GM13977 (cell line): Measurements from ENCODE around the gene TECPR2.

ENCODE experiments used
- DNase-seq: peaks from one replicate; pipeline ENCODE4 v3.0.0; 2012; ENCODE audit warnings: low spot score
- in situ Hi-C: fragments of 300-500 bp; cut with MboI; formaldehyde crosslinking; loops from one replicate; pipeline ENCODE4 v1.12.0; 2022; ENCODE audit warnings: low sequenced_read_pairs, low pct_unique_long_range_greater_than_20kb, mixed read lengths, inconsistent platforms; ENCODE audit not compliant: unreplicated experiment
- TF ChIP-seq, protein P1 (sequence below): IDR thresholded peaks from 2 replicates; pipeline ENCODE4 v1.5.1; 2012; ENCODE audit warnings: mild to moderate bottlenecking, control low read depth; ENCODE audit not compliant: insufficient read depth; ENCODE audit errors: extremely low read depth, missing control alignments

The TECPR2 gene

DNA sequence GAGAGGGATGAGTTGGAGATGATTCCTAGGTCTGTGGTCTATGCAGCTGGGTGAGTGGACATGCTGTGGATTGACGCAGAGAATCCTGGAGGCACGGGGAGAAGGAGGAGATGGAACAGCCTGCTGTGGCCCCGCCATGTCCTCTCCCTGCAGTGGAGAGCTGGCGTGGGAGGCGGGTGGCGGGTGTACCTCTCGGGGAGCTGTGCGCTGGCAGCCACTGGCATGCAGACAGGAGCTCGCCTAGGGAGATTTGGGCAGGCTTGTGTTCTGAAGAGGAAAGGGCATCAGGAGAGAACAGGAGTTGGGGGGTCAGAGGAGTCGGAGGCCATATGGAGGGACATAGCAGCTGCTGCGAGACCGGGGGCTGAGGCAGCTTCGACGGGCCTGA lies 56.1 kb downstream of the TECPR2 start:
- in situ Hi-C loops, result no loop called here
- TF ChIP-seq, protein P1, sequence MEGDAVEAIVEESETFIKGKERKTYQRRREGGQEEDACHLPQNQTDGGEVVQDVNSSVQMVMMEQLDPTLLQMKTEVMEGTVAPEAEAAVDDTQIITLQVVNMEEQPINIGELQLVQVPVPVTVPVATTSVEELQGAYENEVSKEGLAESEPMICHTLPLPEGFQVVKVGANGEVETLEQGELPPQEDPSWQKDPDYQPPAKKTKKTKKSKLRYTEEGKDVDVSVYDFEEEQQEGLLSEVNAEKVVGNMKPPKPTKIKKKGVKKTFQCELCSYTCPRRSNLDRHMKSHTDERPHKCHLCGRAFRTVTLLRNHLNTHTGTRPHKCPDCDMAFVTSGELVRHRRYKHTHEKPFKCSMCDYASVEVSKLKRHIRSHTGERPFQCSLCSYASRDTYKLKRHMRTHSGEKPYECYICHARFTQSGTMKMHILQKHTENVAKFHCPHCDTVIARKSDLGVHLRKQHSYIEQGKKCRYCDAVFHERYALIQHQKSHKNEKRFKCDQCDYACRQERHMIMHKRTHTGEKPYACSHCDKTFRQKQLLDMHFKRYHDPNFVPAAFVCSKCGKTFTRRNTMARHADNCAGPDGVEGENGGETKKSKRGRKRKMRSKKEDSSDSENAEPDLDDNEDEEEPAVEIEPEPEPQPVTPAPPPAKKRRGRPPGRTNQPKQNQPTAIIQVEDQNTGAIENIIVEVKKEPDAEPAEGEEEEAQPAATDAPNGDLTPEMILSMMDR, result no peak
- no peak for DNase-seq

DNA sequence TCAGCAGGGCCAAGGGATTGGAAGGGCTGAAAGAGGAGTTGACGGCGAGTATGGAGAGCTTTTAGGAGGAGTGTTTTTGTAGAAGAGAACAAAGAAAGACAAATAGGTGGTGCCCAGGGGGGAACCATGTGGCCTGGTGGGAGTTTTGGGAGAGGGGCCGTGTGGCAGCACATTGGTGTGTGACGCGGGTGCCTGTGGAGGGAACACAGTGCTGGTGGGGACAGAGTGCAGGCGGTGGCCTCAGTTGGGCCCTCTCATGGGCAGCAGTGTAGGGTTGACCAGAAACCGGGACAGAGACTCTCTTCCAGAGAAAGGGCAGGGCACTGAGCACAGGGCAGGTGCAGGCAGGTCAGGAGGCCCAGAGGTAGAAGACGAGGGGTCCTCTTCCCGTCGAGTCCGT lies 56.5 kb downstream of the TECPR2 start:
- in situ Hi-C loops, result no loop called here
- DNase-seq, result no peak

DNA sequence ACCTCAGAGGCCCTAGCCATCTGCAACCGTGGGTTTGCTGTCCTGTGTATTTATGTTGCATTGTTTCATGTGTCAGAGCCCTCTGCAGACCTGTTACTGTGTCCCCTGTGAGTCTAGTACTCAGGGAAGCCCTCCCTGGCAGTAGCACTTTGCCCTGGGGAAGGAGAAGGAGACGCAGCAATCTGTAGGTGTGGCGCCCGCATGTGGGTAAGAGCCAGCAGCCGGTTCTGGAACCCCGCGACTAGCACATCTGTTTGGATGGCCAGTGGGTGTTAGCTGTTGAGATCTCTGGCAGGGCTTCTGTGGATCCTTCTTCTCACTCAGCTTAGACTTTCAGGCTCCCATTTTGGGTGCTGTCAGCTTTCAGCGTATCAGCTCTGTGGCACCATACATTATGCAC lies 57.0 kb downstream of the TECPR2 start:
- TF ChIP-seq, protein P1, result no peak
- in situ Hi-C loops, result no loop called here
- DNase-seq, result no peak

More for the DNA sequence above, 56.5 kb downstream of the TECPR2 start:
- TF ChIP-seq, protein P1, result no peak

DNA sequence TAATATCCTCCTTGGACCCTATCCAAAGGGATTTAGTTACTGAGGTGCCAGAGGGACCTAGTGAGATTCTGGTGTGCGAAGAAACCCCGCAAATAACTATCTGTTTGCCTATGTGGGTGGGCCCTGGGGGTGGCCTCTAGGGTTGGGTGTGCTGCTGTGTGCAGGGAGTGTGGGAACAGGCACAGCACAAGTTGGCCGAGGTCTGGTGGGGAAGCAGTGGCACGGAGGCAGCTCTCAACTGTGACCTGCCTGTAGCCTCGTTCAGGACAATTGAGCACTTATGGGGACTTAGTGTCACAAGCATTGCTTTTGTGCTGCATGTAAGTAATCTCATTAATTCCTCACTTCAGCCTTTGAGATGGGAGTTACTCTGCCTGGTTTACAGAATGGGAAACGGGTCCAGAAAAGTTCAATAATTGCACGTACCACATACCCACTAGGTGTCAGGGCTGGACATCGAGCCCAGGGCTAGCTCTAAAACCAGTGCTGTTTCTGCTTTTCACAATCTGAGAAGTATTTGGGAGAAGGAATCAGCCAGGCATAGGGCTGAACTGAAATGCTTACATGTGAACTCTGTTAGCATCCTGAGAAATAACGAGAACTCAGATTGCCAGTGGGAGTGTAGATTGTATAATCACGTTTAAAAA lies 58.8 kb downstream of the TECPR2 start:
- in situ Hi-C loops, result no loop called here
- TF ChIP-seq, protein P1, result no peak
- no peak for DNase-seq

DNA sequence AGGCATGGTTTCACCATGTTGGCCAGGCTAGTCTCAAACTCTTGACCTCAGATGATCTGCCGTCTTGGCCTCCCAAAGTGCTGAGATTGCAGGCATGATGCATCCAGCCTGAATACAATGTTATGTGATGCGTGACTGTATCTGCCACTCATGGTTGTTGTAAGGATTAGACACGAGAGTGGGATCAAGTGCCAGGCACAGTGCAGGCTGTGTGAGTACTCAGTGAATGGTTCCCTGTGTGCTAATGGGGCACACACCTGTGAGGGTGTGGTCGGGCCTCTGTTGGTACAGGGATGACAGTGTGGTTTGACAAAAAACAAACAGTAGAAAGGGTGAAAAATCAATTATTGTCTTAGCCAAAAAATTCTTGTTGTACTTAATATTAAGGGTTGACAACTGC lies 61.8 kb downstream of the TECPR2 start:
- TF ChIP-seq, protein P1, result no peak
- in situ Hi-C loops, result no loop called here
- no peak for DNase-seq

DNA sequence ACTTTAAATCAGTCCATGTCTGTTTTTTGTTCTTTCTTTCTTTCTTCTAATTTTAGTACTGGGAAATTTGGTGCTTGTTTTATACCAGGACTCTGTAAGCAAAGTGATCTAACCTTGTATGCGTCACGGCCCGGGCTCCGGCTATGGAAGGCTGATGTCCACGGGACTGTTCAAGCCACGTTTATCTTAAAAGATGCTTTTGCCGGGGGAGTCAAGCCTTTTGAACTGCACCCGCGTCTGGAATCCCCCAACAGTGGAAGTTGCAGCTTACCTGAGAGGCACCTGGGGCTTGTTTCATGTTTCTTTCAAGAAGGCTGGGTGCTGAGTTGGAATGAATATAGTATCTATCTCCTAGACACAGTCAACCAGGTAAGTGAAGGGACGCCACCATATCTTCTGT lies 62.2 kb downstream of the TECPR2 start:
- in situ Hi-C loops, result no loop called here
- no peak for DNase-seq
- TF ChIP-seq, protein P1, result no peak
